Coronary artery (tissue), 2 donors: Measurements from ENCODE around the gene FBLN5.
"Not testable (repeated sequence)": the region's sequence is repeated elsewhere in the genome, so short reads cannot be mapped to it uniquely, and the experiment has no call there.

Experiments used
- DNase-seq: peaks from one replicate; pipeline ENCODE4 v3.0.0-alpha.2; 2017; ENCODE audit warnings: low spot score
- H3K27ac ChIP-seq, 2 donors: fragments of 200-600 bp; sonication (generic); one replicate each; pipeline ENCODE4 v1.5.1; 2016 to 2019
- H3K4me3 ChIP-seq: fragments of 200-600 bp; sonication (generic); 2 replicates; pipeline ENCODE4 v1.5.1; 2016; ENCODE audit warnings: mild to moderate bottlenecking, moderate library complexity
- CTCF ChIP-seq: fragments of 200-600 bp; sonication (generic); IDR thresholded peaks from one replicate; pipeline ENCODE4 v1.5.1; 2019; ENCODE audit warnings: antibody characterized with exemption

FBLN5 gene

GRCh38 chr14:91873471-91874415 lies 73.8 kb downstream of the FBLN5 start:
- no peak overlapping the region for H3K4me3 ChIP-seq
- no peak for TF ChIP-seq CTCF
- no peak for DNase-seq
- peak overlapping the region; percentile 82 to 85 for H3K27ac ChIP-seq

GRCh38 chr14:91872517-91873470 lies 74.7 kb downstream of the FBLN5 start:
- peak; percentile 93 for DNase-seq
- no peak for TF ChIP-seq CTCF
- Histone ChIP-seq H3K4me3 (no peak overlapping the region), H3K27ac (peak overlapping the region; percentile 82 to 85)

GRCh38 chr14:91872011-91872501 lies 75.4 kb downstream of the FBLN5 start:
- Histone ChIP-seq H3K27ac (peak overlapping the region; percentile 82 to 85), H3K4me3 (no peak overlapping the region)
- TF ChIP-seq CTCF = no peak
- no peak for DNase-seq

GRCh38 chr14:91871401-91871800 lies 76.1 kb downstream of the FBLN5 start:
- not testable (repeated sequence) for DNase-seq, H3K4me3 ChIP-seq
- H3K27ac ChIP-seq = peak overlapping the region in 1 of 2 donors; percentile 40

GRCh38 chr14:91870890-91871289 lies 76.6 kb downstream of the FBLN5 start:
- Histone ChIP-seq H3K27ac (no peak overlapping the region), H3K4me3 (no peak overlapping the region)
- TF ChIP-seq CTCF = no peak
- DNase-seq = no peak

GRCh38 chr14:91870001-91870400 lies 77.5 kb downstream of the FBLN5 start:
- Histone ChIP-seq H3K27ac (no peak overlapping the region), H3K4me3 (no peak overlapping the region)
- TF ChIP-seq CTCF = no peak
- DNase-seq = no peak

- TF ChIP-seq CTCF = no peak
- Histone ChIP-seq H3K4me3 (no peak overlapping the region), H3K27ac (no peak overlapping the region)
- no peak for DNase-seq
These were observed 77.9 kb downstream of the FBLN5 start for GRCh38 chr14:91869556-91869955.
